ENCODE results near the gene PAQR7.

PAQR7 gene

DNA sequence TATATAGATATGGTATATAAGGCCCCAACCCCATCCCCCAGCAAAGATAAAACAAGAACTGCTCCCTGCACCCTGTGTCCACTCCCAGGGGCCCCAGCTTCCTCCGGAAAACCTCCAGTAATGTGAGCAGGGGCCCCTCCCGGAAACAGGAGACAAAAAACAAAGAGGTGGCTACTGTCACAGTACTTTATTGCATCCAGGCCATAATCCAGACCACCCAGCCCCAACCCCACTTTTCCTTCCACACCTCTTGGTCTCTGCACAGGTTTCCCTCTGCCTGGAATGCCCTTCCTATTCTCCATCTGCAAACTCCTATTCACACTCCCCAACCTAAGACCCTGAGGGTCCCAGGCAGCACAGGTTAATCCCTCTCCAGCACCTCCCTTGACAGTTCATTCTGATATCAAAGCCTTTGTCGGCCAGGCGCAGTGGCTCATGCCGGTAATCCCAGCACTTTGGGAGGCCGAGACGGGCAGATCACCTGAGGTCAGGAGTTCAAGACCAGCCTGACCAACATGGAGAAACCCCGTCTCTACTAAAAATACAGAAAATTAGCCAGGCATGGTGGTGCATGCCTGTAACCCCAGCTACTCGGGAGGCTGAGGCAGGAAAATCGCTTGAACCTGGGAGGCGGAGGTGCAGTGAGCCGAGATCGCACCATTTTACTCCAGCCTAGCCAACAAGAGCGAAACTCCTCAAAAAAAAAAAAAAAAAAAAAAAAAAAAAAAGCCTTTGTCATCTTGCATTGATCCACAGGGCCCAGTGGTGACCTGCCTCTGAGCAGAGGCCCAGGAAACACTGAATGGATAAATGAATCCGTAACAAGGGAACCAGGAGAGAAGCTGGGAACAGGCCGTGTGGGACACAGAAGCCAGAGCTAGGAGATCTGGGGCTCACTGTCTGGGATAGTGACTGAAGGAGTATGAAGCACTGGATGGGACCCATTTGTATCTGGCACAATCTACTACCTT is 13.9 kb downstream of the PAQR7 start:
- no peak for DNase-seq (ENCODE audit: insufficient read length, low spot score)

DNA sequence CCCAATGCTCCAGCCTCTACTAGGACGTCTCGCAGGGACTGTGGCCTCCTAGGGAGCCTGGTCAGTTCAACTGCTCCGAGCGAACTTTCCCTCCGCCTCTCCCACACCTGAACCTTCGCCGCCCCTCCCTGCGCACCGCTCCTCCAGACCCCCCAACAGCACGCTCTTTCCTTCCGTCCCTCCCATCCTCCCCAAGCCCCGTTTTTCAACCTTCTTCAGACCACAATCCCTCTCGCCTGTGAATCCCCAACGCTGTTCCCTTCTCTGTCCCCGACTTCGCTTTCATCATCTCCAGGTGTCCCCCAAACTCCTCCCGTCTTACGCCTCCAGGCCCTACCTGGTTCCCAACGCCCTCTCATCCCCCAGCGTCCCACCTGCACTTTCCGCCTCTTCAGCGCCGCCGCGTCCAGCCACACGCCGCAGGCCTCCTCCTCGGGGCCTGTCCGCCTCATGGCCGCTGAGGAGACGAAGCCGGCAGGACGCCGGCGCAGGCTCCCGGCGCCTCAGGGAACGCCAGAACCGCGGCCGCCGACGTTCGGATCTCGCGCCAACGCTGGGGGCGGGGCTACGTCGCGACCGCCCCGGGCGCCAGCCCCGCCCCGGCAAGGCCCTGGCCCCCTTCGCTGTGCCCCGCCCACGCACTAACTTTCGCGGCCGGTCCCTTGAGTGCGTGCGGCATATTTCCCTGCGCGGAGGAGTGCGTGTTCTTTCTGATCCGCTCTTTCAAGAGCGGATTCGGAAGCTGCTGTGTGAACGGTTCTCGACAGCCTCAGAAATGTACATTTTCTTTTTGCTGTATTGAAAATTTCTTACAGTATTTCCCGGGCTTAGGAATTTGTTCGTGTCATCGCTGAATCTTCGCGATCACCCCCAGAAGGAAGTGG is 16.4 kb downstream of the PAQR7 start, which contains the start of gene AUNIP:
Gene AUNIP (minus strand): TSS at position 552 of the 884 bp plus-strand sequence. CDS start 100 bp downstream, at position 452.
- FAIRE-seq: no peak
- peak; percentile 71 for DNase-seq (ENCODE audit: insufficient read length, low spot score)
- TF ChIP-seq, protein P1, sequence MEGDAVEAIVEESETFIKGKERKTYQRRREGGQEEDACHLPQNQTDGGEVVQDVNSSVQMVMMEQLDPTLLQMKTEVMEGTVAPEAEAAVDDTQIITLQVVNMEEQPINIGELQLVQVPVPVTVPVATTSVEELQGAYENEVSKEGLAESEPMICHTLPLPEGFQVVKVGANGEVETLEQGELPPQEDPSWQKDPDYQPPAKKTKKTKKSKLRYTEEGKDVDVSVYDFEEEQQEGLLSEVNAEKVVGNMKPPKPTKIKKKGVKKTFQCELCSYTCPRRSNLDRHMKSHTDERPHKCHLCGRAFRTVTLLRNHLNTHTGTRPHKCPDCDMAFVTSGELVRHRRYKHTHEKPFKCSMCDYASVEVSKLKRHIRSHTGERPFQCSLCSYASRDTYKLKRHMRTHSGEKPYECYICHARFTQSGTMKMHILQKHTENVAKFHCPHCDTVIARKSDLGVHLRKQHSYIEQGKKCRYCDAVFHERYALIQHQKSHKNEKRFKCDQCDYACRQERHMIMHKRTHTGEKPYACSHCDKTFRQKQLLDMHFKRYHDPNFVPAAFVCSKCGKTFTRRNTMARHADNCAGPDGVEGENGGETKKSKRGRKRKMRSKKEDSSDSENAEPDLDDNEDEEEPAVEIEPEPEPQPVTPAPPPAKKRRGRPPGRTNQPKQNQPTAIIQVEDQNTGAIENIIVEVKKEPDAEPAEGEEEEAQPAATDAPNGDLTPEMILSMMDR (IDR thresholded peaks at IDR 0.05; ENCODE audit: insufficient read depth, missing control alignments): no peak

More for the DNA sequence above, 13.9 kb downstream of the PAQR7 start:
- TF ChIP-seq, protein P1 (IDR thresholded peaks at IDR 0.05; ENCODE audit: insufficient read depth, missing control alignments): no peak
- no peak for FAIRE-seq

DNA sequence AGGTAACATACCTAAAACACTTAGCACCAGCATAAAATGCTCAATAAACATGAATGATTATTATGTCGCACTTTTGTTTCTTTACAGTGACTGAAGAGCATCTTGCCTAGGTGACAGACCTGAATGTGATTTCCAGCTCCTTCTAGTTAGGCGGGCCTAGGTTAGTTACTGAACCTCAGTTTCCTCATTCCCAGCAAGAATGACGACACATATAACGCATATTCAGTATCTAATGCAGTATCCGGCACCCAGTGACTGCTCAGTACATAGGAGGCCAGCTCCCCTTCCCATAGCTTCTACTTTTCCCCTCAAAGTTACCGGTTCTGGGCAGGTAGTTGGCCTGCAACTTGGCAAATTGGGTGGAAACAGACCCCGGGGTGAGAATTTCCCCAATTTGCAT is 17.0 kb downstream of the PAQR7 start:
- DNase-seq (ENCODE audit: insufficient read length, low spot score) (no peak), FAIRE-seq (no peak)
- TF ChIP-seq, protein P1 (IDR thresholded peaks at IDR 0.05; ENCODE audit: insufficient read depth, missing control alignments): no peak

DNA sequence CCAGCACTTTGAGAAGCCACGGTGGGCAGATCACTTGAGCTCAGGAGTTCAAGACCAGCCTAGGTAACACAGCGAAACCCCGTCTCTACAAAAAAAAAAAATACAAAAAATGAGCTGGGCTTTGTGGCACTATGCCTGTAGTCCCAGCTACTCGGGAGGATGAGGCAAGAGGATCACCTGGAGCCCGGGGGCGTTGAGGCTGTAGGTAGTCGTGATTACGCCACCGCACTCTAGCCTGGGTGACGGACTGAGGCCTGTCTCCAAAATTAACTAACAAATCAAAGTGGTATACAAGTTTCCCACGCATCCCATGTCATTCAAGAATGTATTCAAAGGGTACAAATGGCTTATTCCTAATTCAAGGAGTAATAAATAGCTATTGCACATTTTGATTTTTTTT is 18.7 kb downstream of the PAQR7 start:
- FAIRE-seq (no peak), DNase-seq (ENCODE audit: insufficient read length, low spot score) (no peak)
- TF ChIP-seq, protein P1 (IDR thresholded peaks at IDR 0.05; ENCODE audit: insufficient read depth, missing control alignments): no peak

DNA sequence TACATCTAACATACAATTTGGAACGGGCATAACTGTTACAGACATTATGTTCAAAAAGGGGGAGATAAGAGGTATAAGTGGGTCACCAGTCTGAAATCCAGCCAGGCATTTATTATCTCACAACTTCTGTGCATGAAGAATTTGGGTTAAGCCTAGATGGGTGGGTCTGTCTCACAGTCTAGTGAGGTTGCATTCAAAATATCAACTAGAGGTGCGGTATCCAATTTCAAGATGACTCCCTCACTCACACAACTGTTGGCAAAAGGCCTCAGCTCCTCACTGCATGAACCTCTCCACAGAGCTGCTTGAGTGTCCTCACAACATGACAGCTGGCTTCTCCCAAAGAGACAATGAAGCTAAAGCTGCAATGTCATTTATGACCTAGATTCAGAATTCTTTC is 21.0 kb downstream of the PAQR7 start:
- TF ChIP-seq, protein P1 (IDR thresholded peaks at IDR 0.05; ENCODE audit: insufficient read depth, missing control alignments): no peak
- no peak for FAIRE-seq
- no peak for DNase-seq (ENCODE audit: insufficient read length, low spot score)

DNA sequence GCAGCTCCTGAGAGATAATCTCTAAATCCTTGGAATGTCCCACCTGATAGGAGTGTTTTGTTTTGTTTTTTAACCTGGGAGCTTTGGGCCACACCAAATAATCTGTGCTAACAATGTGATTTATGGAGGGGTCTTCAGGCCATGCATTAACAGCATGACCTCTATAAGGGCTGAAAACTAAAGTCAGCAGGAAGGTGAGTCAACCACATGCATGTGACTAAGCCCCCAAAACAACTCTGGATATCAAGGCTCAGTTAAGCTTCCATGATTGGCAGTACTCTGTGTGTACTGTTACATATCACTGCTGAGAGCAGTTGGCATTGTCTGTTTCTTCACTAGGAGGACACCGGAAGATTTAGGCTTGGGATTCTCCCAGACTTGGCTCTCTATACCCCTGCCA is 27.0 kb downstream of the PAQR7 start:
- DNase-seq (ENCODE audit: insufficient read length, low spot score) (no peak), FAIRE-seq (no peak)
- TF ChIP-seq, protein P1 (IDR thresholded peaks at IDR 0.05; ENCODE audit: insufficient read depth, missing control alignments): no peak

Measured in D721Med (cell line).